Measurements from ENCODE around the gene KLHDC9. TPM values are rescaled to one million over a fixed set of nuclear protein-coding genes. Genes with fewer than 3 reads are reported as not detected.

Gene KLHDC9
- polyA plus RNA-seq, 2 donors = 1.8 to 2.5 TPM

- peaks cover 2 to 12% of the 10 kb centered on the region in 2 donors for H3K4me1 ChIP-seq (ENCODE audit: control insufficient read depth in 2 of 2, insufficient read depth in 2 of 2, low read length in 1 of 2)
- H3K9me3 ChIP-seq (ENCODE audit: control insufficient read depth in 2 of 2, insufficient read depth in 1 of 2, low read depth in 1 of 2, low read length in 1 of 2) = peaks cover 0 to 1% of the 10 kb centered on the region in 2 donors
- H3K4me3 ChIP-seq (ENCODE audit: low read depth in 1 of 2, low read length in 2 of 2) = no peak overlapping the region
- H3K27ac ChIP-seq (ENCODE audit: low read depth in 2 of 2, low read length in 1 of 2) = no peak overlapping the region
- H3K36me3 ChIP-seq (ENCODE audit: control insufficient read depth in 2 of 2, insufficient read depth in 2 of 2, low read length in 1 of 2) = peaks cover 24 to 30% of the 10 kb centered on the region in 2 donors
- no peaks in the 10 kb centered on the region for H3K27me3 ChIP-seq (ENCODE audit: control insufficient read depth in 1 of 2, insufficient read depth in 2 of 2, low read length in 2 of 2)
- 73 to 77% methylated on average over 4 of the region's 4 CpGs for WGBS, 2 donors
Measured at GRCh38 chr1:161121834-161122233, 23.7 kb downstream of the KLHDC9 start.

- peaks cover 2 to 12% of the 10 kb centered on the region in 2 donors for H3K4me1 ChIP-seq (ENCODE audit: control insufficient read depth in 2 of 2, insufficient read depth in 2 of 2, low read length in 1 of 2)
Measured at GRCh38 chr1:161122967-161123366, 24.8 kb downstream of the KLHDC9 start.

GRCh38 chr1:161127649-161128048, 29.5 kb downstream of the KLHDC9 start:
- Histone ChIP-seq H3K27me3 (ENCODE audit: control insufficient read depth in 1 of 2, insufficient read depth in 2 of 2, low read length in 2 of 2) (no peaks in the 10 kb centered on the region), H3K4me1 (ENCODE audit: control insufficient read depth in 2 of 2, insufficient read depth in 2 of 2, low read length in 1 of 2) (peaks cover 0 to 2% of the 10 kb centered on the region in 2 donors), H3K9me3 (ENCODE audit: control insufficient read depth in 2 of 2, insufficient read depth in 1 of 2, low read depth in 1 of 2, low read length in 1 of 2) (peaks cover 0 to 1% of the 10 kb centered on the region in 2 donors), H3K4me3 (ENCODE audit: low read depth in 1 of 2, low read length in 2 of 2) (no peak overlapping the region), H3K36me3 (ENCODE audit: control insufficient read depth in 2 of 2, insufficient read depth in 2 of 2, low read length in 1 of 2) (peaks cover 14 to 17% of the 10 kb centered on the region in 2 donors), H3K27ac (ENCODE audit: low read depth in 2 of 2, low read length in 1 of 2) (no peak overlapping the region)
- WGBS, 2 donors = 86 to 89% methylated on average over 2 of the region's 2 CpGs

More at GRCh38 chr1:161122967-161123366, 24.8 kb downstream of the KLHDC9 start:
- Histone ChIP-seq H3K36me3 (ENCODE audit: control insufficient read depth in 2 of 2, insufficient read depth in 2 of 2, low read length in 1 of 2) (peaks cover 24 to 30% of the 10 kb centered on the region in 2 donors), H3K27me3 (ENCODE audit: control insufficient read depth in 1 of 2, insufficient read depth in 2 of 2, low read length in 2 of 2) (no peaks in the 10 kb centered on the region), H3K9me3 (ENCODE audit: control insufficient read depth in 2 of 2, insufficient read depth in 1 of 2, low read depth in 1 of 2, low read length in 1 of 2) (peaks cover 0 to 1% of the 10 kb centered on the region in 2 donors), H3K4me3 (ENCODE audit: low read depth in 1 of 2, low read length in 2 of 2) (no peak overlapping the region), H3K27ac (ENCODE audit: low read depth in 2 of 2, low read length in 1 of 2) (no peak overlapping the region)
- 82 to 86% methylated on average over 6 of the region's 6 CpGs for WGBS, 2 donors

- peaks cover 0 to 2% of the 10 kb centered on the region in 2 donors for H3K4me1 ChIP-seq (ENCODE audit: control insufficient read depth in 2 of 2, insufficient read depth in 2 of 2, low read length in 1 of 2)
- no peaks in the 10 kb centered on the region for H3K27me3 ChIP-seq (ENCODE audit: control insufficient read depth in 1 of 2, insufficient read depth in 2 of 2, low read length in 2 of 2)
- 92 to 95% methylated on average over 4 of the region's 4 CpGs for WGBS, 2 donors
- peaks cover 0 to 1% of the 10 kb centered on the region in 2 donors for H3K9me3 ChIP-seq (ENCODE audit: control insufficient read depth in 2 of 2, insufficient read depth in 1 of 2, low read depth in 1 of 2, low read length in 1 of 2)
- H3K4me3 ChIP-seq (ENCODE audit: low read depth in 1 of 2, low read length in 2 of 2) = no peak overlapping the region
- peaks cover 11 to 12% of the 10 kb centered on the region in 2 donors for H3K36me3 ChIP-seq (ENCODE audit: control insufficient read depth in 2 of 2, insufficient read depth in 2 of 2, low read length in 1 of 2)
- H3K27ac ChIP-seq (ENCODE audit: low read depth in 2 of 2, low read length in 1 of 2) = no peak overlapping the region
Measured at GRCh38 chr1:161128591-161129420, 30.6 kb downstream of the KLHDC9 start.

GRCh38 chr1:161130266-161130665, 32.1 kb downstream of the KLHDC9 start:
- Histone ChIP-seq H3K4me1 (ENCODE audit: control insufficient read depth in 2 of 2, insufficient read depth in 2 of 2, low read length in 1 of 2) (peaks cover 0 to 2% of the 10 kb centered on the region in 2 donors), H3K27ac (ENCODE audit: low read depth in 2 of 2, low read length in 1 of 2) (no peak overlapping the region), H3K9me3 (ENCODE audit: control insufficient read depth in 2 of 2, insufficient read depth in 1 of 2, low read depth in 1 of 2, low read length in 1 of 2) (no peaks in the 10 kb centered on the region), H3K4me3 (ENCODE audit: low read depth in 1 of 2, low read length in 2 of 2) (no peak overlapping the region), H3K36me3 (ENCODE audit: control insufficient read depth in 2 of 2, insufficient read depth in 2 of 2, low read length in 1 of 2) (peaks cover 3 to 6% of the 10 kb centered on the region in 2 donors), H3K27me3 (ENCODE audit: control insufficient read depth in 1 of 2, insufficient read depth in 2 of 2, low read length in 2 of 2) (no peaks in the 10 kb centered on the region)
- WGBS, 2 donors = 48 to 56% methylated on average over 1 of the region's 1 CpG

GRCh38 chr1:161131523-161132409, 33.6 kb downstream of the KLHDC9 start:
- peak overlapping the region; percentile 81 to 89 for H3K4me3 ChIP-seq (ENCODE audit: low read depth in 1 of 2, low read length in 2 of 2)
- peak overlapping the region; percentile 91 to 99 for H3K27ac ChIP-seq (ENCODE audit: low read depth in 2 of 2, low read length in 1 of 2)
- 4 to 5% methylated on average over 22 of the region's 22 CpGs for WGBS, 2 donors
- peaks cover 0 to 2% of the 10 kb centered on the region in 2 donors for H3K4me1 ChIP-seq (ENCODE audit: control insufficient read depth in 2 of 2, insufficient read depth in 2 of 2, low read length in 1 of 2)
- H3K9me3 ChIP-seq (ENCODE audit: control insufficient read depth in 2 of 2, insufficient read depth in 1 of 2, low read depth in 1 of 2, low read length in 1 of 2) = no peaks in the 10 kb centered on the region
- no peaks in the 10 kb centered on the region for H3K27me3 ChIP-seq (ENCODE audit: control insufficient read depth in 1 of 2, insufficient read depth in 2 of 2, low read length in 2 of 2)
- H3K36me3 ChIP-seq (ENCODE audit: control insufficient read depth in 2 of 2, insufficient read depth in 2 of 2, low read length in 1 of 2) = peaks cover under 1 to 6% of the 10 kb centered on the region in 2 donors

- Histone ChIP-seq H3K9me3 (ENCODE audit: control insufficient read depth in 2 of 2, insufficient read depth in 1 of 2, low read depth in 1 of 2, low read length in 1 of 2) (no peaks in the 10 kb centered on the region), H3K4me3 (ENCODE audit: low read depth in 1 of 2, low read length in 2 of 2) (peak within 1 kb of the TSS; percentile 81 to 89), H3K27ac (ENCODE audit: low read depth in 2 of 2, low read length in 1 of 2) (peak within 1 kb of the TSS; percentile 91 to 99), H3K4me1 (ENCODE audit: control insufficient read depth in 2 of 2, insufficient read depth in 2 of 2, low read length in 1 of 2) (peaks cover 0 to 2% of the 10 kb centered on the region in 2 donors), H3K27me3 (ENCODE audit: control insufficient read depth in 1 of 2, insufficient read depth in 2 of 2, low read length in 2 of 2) (no peaks in the 10 kb centered on the region), H3K36me3 (ENCODE audit: control insufficient read depth in 2 of 2, insufficient read depth in 2 of 2, low read length in 1 of 2) (peaks cover 0 to 6% of the 10 kb centered on the region in 2 donors)
- WGBS, 2 donors = 1% methylated on average over 56 to 68 of the region's 68 CpGs
Measured at GRCh38 chr1:161132410-161133219, 34.5 kb downstream of the KLHDC9 start, which contains the start of gene DEDD. DEDD (minus strand) TSS chr1:161132667; CDS start chr1:161124462, 8,205 bp downstream.

- H3K9me3 ChIP-seq (ENCODE audit: control insufficient read depth in 2 of 2, insufficient read depth in 1 of 2, low read depth in 1 of 2, low read length in 1 of 2) = no peaks in the 10 kb centered on the region
- H3K4me3 ChIP-seq (ENCODE audit: low read depth in 1 of 2, low read length in 2 of 2) = peak overlapping the region; percentile 81 to 89
- H3K27ac ChIP-seq (ENCODE audit: low read depth in 2 of 2, low read length in 1 of 2) = peak overlapping the region; percentile 91 to 99
- H3K36me3 ChIP-seq (ENCODE audit: control insufficient read depth in 2 of 2, insufficient read depth in 2 of 2, low read length in 1 of 2) = peaks cover 0 to 4% of the 10 kb centered on the region in 2 donors
- H3K4me1 ChIP-seq (ENCODE audit: control insufficient read depth in 2 of 2, insufficient read depth in 2 of 2, low read length in 1 of 2) = peaks cover 0 to 2% of the 10 kb centered on the region in 2 donors
- WGBS, 2 donors = 4% methylated on average over 11 of the region's 11 CpGs
- H3K27me3 ChIP-seq (ENCODE audit: control insufficient read depth in 1 of 2, insufficient read depth in 2 of 2, low read length in 2 of 2) = no peaks in the 10 kb centered on the region
Measured at GRCh38 chr1:161133220-161133740, 35.1 kb downstream of the KLHDC9 start.
